ENCODE results near the gene TMEM213.

The TMEM213 gene

GRCh38 chr7:138873220-138873892 is 75.6 kb downstream of the TMEM213 start:
- TF ChIP-seq CTCF (IDR thresholded peaks at IDR 0.05; ENCODE audit: low read depth, low read length) = no peak
- no peak overlapping the region for H3K4me3 ChIP-seq (ENCODE audit: low read depth, low read length)

- H3K4me3 ChIP-seq (ENCODE audit: low read depth, low read length) = no peak overlapping the region
- no peak for TF ChIP-seq CTCF (IDR thresholded peaks at IDR 0.05; ENCODE audit: low read depth, low read length)
These were observed 78.0 kb downstream of the TMEM213 start for GRCh38 chr7:138875794-138876193.

GRCh38 chr7:138876326-138876725 is 78.5 kb downstream of the TMEM213 start:
- TF ChIP-seq CTCF (IDR thresholded peaks at IDR 0.05; ENCODE audit: low read depth, low read length) = no peak
- no peak overlapping the region for H3K4me3 ChIP-seq (ENCODE audit: low read depth, low read length)

GRCh38 chr7:138878051-138878450 is 80.3 kb downstream of the TMEM213 start:
- H3K4me3 ChIP-seq (ENCODE audit: low read depth, low read length) = no peak overlapping the region
- no peak for TF ChIP-seq CTCF (IDR thresholded peaks at IDR 0.05; ENCODE audit: low read depth, low read length)

GRCh38 chr7:138878856-138879255 is 81.1 kb downstream of the TMEM213 start:
- TF ChIP-seq CTCF (IDR thresholded peaks at IDR 0.05; ENCODE audit: low read depth, low read length) = no peak

GRCh38 chr7:138879356-138879755 is 81.6 kb downstream of the TMEM213 start:
- TF ChIP-seq CTCF (IDR thresholded peaks at IDR 0.05; ENCODE audit: low read depth, low read length) = no peak
- no peak overlapping the region for H3K4me3 ChIP-seq (ENCODE audit: low read depth, low read length)

More at GRCh38 chr7:138878856-138879255, 81.1 kb downstream of the TMEM213 start:
- no peak overlapping the region for H3K4me3 ChIP-seq (ENCODE audit: low read depth, low read length)

- TF ChIP-seq CTCF (IDR thresholded peaks at IDR 0.05; ENCODE audit: low read depth, low read length) = no peak
These were observed 83.2 kb downstream of the TMEM213 start for GRCh38 chr7:138880881-138881578.

More at GRCh38 chr7:138880881-138881578, 83.2 kb downstream of the TMEM213 start:
- H3K4me3 ChIP-seq (ENCODE audit: low read depth, low read length) = no peak overlapping the region

Data from WI38 (cell line).